ENCODE measurements around the gene PDZK1IP1. TPM values are rescaled to one million over a fixed set of nuclear protein-coding genes. Genes with fewer than 3 reads are reported as not detected.

PDZK1IP1 gene
- total RNA-seq, 1 experiment from 2014 or later: not detected

GRCh38 chr1:47161298-47162040, 28.4 kb downstream of the PDZK1IP1 start:
- Histone ChIP-seq H3K27ac (ENCODE audit: low read depth, low read length) (no peak overlapping the region), H3K36me3 (ENCODE audit: control insufficient read depth in 1 of 2, insufficient read depth in 2 of 2, low read length in 2 of 2) (no peaks in the 10 kb centered on the region), H3K9me3 (ENCODE audit: control insufficient read depth in 1 of 2, insufficient read depth in 1 of 2, low read depth in 1 of 2, low read length in 2 of 2) (no peaks in the 10 kb centered on the region), H3K4me1 (ENCODE audit: control insufficient read depth in 1 of 2, insufficient read depth in 2 of 2, low read length in 2 of 2) (no peaks in the 10 kb centered on the region), H3K4me2 (ENCODE audit: low read length) (no peak overlapping the region), H2AFZ (ENCODE audit: low read depth, low read length, poor library complexity, severe bottlenecking) (no peak overlapping the region), H4K20me1 (ENCODE audit: insufficient read depth) (no peaks in the 10 kb centered on the region), H3K4me3 (replicated peaks in 1 of 2; ENCODE audit: low read depth in 1 of 2, low read length in 2 of 2) (no peak overlapping the region), H3K27me3 (ENCODE audit: insufficient read depth, low read length) (no peaks in the 10 kb centered on the region), H3K9me2 (ENCODE audit: insufficient read depth) (no peaks in the 10 kb centered on the region), H3K9ac (ENCODE audit: low read length) (no peak overlapping the region), H3K79me2 (ENCODE audit: insufficient read depth, low read length) (no peaks in the 10 kb centered on the region)
- intact Hi-C loops (cut with micrococcal nuclease): no loop called here
- ChIA-PET CTCF (no interaction called here), RAD21 (ENCODE audit: low non-redundant PET in 1 of 2, low total read pairs in 2 of 2, uncharacterized antibody in 2 of 2, unreplicated experiment in 2 of 2) (no interaction called here), POLR2A (no interaction called here)
- ATAC-seq (no peak), DNase-seq (ENCODE audit: low read depth, low spot score) (no peak)
- no TSS peak for BruUV-seq (replicated peaks)
- no peak for TF ChIP-seq EZH2 (IDR thresholded peaks at IDR 0.05)
- TF ChIP-seq EZH2phosphoT487 (IDR thresholded peaks at IDR 0.05; ENCODE audit: borderline replicate concordance): no peak
- TF ChIP-seq CBX3 (IDR thresholded peaks at IDR 0.05; ENCODE audit: low read depth): no peak
- no peak for TF ChIP-seq ELF1 (IDR thresholded peaks at IDR 0.05; ENCODE audit: borderline replicate concordance, low read depth)

GRCh38 chr1:47160716-47161115, 29.1 kb downstream of the PDZK1IP1 start:
- no peaks in the 10 kb centered on the region for H4K20me1 ChIP-seq (ENCODE audit: insufficient read depth)
- no peaks in the 10 kb centered on the region for H3K79me2 ChIP-seq (ENCODE audit: insufficient read depth, low read length)
- no peak overlapping the region for H2AFZ ChIP-seq (ENCODE audit: low read depth, low read length, poor library complexity, severe bottlenecking)
- ChIA-PET CTCF (no interaction called here), RAD21 (ENCODE audit: low non-redundant PET in 1 of 2, low total read pairs in 2 of 2, uncharacterized antibody in 2 of 2, unreplicated experiment in 2 of 2) (no interaction called here), POLR2A (no interaction called here)
- no peak overlapping the region for H3K4me3 ChIP-seq (replicated peaks in 1 of 2; ENCODE audit: low read depth in 1 of 2, low read length in 2 of 2)
- ATAC-seq (no peak), DNase-seq (ENCODE audit: low read depth, low spot score) (no peak)
- H3K27ac ChIP-seq (ENCODE audit: low read depth, low read length): no peak overlapping the region
- H3K4me1 ChIP-seq (ENCODE audit: control insufficient read depth in 1 of 2, insufficient read depth in 2 of 2, low read length in 2 of 2): no peaks in the 10 kb centered on the region
- no peaks in the 10 kb centered on the region for H3K9me2 ChIP-seq (ENCODE audit: insufficient read depth)
- no peak overlapping the region for H3K9ac ChIP-seq (ENCODE audit: low read length)
- H3K4me2 ChIP-seq (ENCODE audit: low read length): no peak overlapping the region
- H3K27me3 ChIP-seq (ENCODE audit: insufficient read depth, low read length): no peaks in the 10 kb centered on the region
- H3K9me3 ChIP-seq (ENCODE audit: control insufficient read depth in 1 of 2, insufficient read depth in 1 of 2, low read depth in 1 of 2, low read length in 2 of 2): no peaks in the 10 kb centered on the region
- BruUV-seq (replicated peaks): no TSS peak
- intact Hi-C loops (cut with micrococcal nuclease): no loop called here
- TF ChIP-seq SRF (IDR thresholded peaks at IDR 0.05; ENCODE audit: low read depth) (no peak), CEBPB (IDR thresholded peaks at IDR 0.05; ENCODE audit: low read depth) (no peak), ZBTB33 (IDR thresholded peaks at IDR 0.05; ENCODE audit: extremely low read depth, insufficient replicate concordance, low read length) (no peak), JUND (IDR thresholded peaks at IDR 0.05) (no peak), EGR1 (IDR thresholded peaks at IDR 0.05; ENCODE audit: low read depth) (no peak), FOSL1 (IDR thresholded peaks at IDR 0.05; ENCODE audit: low read depth) (no peak), REST (IDR thresholded peaks at IDR 0.05; ENCODE audit: low read depth) (no peak)
- no peaks in the 10 kb centered on the region for H3K36me3 ChIP-seq (ENCODE audit: control insufficient read depth in 1 of 2, insufficient read depth in 2 of 2, low read length in 2 of 2)

Measured in HCT116 (cell line).